Measurements from ENCODE around the gene KLHDC7B.

Gene KLHDC7B

GRCh38 chr22:50573491-50574382 lies 28.0 kb downstream of the KLHDC7B start:
- DNase-seq (ENCODE audit: low spot score): no peak

DNA sequence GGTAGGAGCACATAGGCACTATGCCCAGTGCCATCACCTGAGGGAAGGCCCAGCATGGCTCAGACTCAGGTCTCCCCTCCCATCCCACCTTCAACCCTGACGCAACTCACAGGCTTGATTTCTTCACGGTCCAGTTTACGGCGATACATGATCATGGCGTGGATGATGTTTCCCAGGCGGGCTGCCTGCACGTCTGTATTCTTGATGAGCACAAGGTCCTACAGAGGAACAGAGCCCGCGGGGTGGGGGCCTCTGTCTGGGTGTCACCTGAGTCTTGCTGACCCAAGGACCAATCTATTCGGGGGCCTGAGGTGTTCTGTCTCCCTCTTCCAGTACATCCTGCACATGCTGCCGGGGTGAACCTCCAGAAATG lies 28.7 kb downstream of the KLHDC7B start:
- no peak for DNase-seq (ENCODE audit: low spot score)

GRCh38 chr22:50575426-50575941 lies 29.8 kb downstream of the KLHDC7B start:
- no peak for DNase-seq (ENCODE audit: low spot score)

DNA sequence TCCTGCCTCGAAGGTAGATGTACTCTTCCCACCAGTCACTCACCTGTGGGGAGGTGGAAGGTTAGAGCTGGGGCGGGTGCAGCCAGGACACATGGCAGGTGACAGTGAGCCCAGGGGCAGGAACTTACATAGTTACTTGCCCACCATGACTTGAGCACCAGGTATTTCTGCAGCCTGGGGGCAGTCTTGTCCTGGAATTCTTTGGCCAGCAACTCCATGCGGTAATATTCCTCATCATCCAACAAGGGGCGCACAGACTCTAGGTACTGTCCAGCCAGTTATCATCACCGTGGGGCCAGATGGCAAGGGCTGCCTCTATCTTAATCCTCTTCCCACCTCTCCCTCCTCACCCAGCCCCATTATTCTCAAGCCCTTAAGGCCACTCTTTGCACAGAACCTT lies 30.4 kb downstream of the KLHDC7B start:
- DNase-seq (ENCODE audit: low spot score): peak; percentile 59

DNA sequence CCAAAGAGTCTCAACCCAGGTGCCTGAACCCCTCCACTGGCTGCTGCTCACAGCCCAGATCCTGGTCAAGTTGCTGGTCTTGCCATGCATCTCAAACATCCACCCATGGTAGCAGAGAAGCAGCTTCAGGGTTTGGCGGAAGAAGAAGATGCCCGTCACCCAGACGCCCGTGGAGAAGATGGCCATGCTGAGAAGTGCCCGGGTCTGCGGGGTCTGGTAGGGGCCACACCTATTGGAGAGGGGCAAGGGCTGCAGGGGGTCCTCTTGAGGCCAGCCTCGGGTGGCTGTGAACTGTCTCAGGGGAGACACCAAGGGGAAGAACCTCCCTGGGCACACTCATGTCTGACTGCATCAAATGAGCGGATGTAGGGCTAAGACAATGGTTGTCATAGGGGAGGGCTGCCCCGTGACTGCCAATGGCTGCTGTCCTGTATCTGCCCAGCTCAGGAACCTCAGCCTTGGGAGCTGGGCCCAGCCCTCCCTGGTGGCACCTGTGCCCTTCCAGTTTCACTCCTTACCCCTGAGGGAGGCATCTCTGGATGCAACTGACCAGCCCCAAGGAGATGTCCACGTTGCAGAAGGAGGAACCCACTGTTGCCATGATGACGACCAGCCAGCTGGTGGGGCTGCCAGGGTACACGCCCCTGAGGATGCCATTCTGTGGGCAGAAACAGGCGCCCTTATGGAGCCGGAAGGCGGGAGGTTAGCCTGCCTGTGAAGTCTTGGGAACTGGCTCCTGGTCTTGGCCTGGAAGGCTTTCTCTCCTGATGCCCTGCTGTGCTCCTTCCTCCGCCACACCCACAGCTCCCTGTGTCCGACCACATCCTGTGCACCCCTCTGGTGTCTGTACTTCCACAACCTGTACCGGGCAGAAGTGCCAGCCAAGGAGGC lies 31.4 kb downstream of the KLHDC7B start:
- DNase-seq (ENCODE audit: low spot score): no peak

- no peak for DNase-seq (ENCODE audit: low spot score)
These were observed 31.9 kb downstream of the KLHDC7B start for GRCh38 chr22:50577697-50577986.

GRCh38 chr22:50577987-50578775 lies 32.5 kb downstream of the KLHDC7B start, which contains the start of gene CPT1B:
TSS of gene CPT1B (minus strand) at chr22:50578427. CDS start at chr22:50577915, 512 bp downstream.
- DNase-seq (ENCODE audit: low spot score): no peak

- no peak for DNase-seq (ENCODE audit: low spot score)
These were observed 33.1 kb downstream of the KLHDC7B start for GRCh38 chr22:50578776-50579310.

GRCh38 chr22:50579752-50580151 lies 34.1 kb downstream of the KLHDC7B start:
- DNase-seq (ENCODE audit: low spot score): no peak

GRCh38 chr22:50581031-50581949 lies 35.6 kb downstream of the KLHDC7B start:
- DNase-seq (ENCODE audit: low spot score): no peak

DNA sequence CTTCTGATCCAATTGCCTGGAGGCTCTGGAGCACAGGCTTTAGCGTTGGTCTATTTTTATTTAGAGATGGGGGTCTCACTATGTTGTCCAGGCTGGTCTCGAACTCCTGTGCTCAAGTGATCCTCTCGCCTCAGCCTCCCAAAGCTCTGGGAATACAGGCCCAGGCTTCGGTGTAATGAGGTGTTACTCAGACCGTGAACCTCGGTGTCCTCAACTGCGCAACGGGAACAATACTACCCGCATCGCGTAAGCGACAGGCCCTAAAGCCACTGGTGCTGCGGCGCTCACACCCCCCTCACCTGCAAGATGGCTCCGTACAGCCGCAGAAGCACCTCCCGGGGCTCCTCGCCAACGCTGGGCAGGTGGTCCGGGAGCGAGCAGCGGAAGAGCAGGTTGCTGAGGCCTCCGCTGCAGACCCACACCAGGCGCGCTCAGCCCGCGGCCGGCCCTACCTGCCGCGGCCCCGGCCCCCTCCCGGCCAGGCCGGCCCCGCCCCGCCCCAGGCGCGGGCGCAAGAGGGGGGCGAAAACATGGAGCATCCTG lies 36.3 kb downstream of the KLHDC7B start:
- peak; percentile 27 for DNase-seq (ENCODE audit: low spot score)

DNA sequence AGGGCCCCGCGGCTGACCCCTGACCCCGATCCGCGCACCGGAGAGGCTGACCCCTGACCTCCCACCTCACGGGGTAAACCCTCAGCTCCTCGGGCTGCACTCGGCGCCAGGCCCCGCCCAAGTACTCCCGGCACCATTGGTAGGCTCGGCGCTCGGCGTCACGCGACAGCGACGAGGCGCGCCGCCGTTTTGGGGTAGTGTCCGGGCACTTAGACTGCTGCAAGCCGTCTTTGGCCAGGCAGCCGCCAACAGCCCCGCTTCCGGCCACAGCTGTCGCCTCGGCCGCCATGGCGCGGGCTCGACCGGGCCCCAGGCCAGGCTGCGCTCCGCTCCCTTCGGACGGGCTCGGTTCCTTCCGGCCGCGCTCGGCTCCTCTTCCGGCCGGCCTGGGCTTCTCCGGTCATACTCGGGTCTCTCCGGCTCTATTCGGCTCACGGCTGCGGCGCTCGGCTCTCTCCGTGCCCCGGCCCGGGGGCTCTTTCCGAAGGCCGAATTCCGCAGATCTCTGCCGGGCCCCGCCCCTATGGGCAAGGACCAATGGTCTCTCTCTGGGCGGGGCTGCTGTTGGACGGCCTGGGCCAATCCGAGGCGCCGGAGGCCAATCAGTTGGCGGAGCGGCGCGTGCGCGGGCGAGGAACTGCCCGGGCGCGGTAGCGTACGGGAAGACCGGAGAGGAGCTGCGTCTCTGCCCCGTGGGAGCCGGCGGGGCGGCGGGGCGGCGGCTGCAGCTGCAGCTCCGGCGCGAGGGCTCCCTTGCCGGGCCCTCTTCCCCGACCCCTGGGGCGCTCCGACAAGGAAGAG lies 37.0 kb downstream of the KLHDC7B start, which contains the start of gene CHKB:
Gene CHKB, minus strand, starts transcription at position 357 of the 801 bp plus-strand sequence. Its CDS starts 68 bp downstream, at position 289.
- peak; percentile 96 for DNase-seq (ENCODE audit: low spot score)

GRCh38 chr22:50583294-50583861 lies 37.7 kb downstream of the KLHDC7B start:
- DNase-seq (ENCODE audit: low spot score): no peak

GRCh38 chr22:50584106-50585096 lies 38.7 kb downstream of the KLHDC7B start:
- DNase-seq (ENCODE audit: low spot score): peak; percentile 66

- DNase-seq (ENCODE audit: low spot score): no peak
These were observed 39.5 kb downstream of the KLHDC7B start for GRCh38 chr22:50585238-50585637.

GRCh38 chr22:50585781-50586180 lies 40.1 kb downstream of the KLHDC7B start:
- DNase-seq (ENCODE audit: low spot score): no peak

DNA sequence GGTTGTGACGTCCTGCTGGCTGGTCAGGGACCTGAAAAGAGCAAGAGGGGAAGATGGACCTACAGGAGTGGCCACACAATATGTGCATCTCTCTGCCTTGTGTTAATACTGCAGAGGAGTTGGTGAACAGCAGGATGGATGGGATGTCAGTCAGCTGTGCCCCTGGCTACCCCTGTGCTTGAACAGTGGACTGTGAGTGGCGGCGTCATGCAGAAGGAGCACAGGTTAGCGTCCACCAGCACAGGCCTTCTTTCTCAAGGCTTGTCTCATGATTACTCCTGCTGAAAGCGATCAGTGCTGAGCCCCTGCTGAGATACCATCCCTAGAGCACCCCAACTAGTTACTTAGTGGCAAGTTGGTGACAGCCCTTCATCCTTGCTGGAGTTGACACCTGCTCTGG lies 40.7 kb downstream of the KLHDC7B start:
- no peak for DNase-seq (ENCODE audit: low spot score)

GRCh38 chr22:50587407-50587806 lies 41.7 kb downstream of the KLHDC7B start:
- DNase-seq (ENCODE audit: low spot score): no peak
